Activated T-cell treated with anti-CD3 and anti-CD28 coated beads, Interleukin-2, amount 50 U/mL, for 1 hour (primary cell): Measurements from ENCODE around the gene CPZ.
"Not testable (repeated sequence)": the region's sequence is repeated elsewhere in the genome, so short reads cannot be mapped to it uniquely, and the experiment has no call there.

Experiments used
- DNase-seq: peaks from one replicate; pipeline ENCODE4 v3.0.0-alpha.2; 2020

Gene CPZ

GRCh38 chr4:8641256-8641655 lies 48.7 kb downstream of the CPZ start:
- no peak for DNase-seq

GRCh38 chr4:8641931-8642650 lies 49.5 kb downstream of the CPZ start:
- no peak for DNase-seq

GRCh38 chr4:8642651-8643321 lies 50.2 kb downstream of the CPZ start:
- no peak for DNase-seq

GRCh38 chr4:8643441-8643840 lies 50.9 kb downstream of the CPZ start:
- no peak for DNase-seq

- DNase-seq: no peak
Observed at GRCh38 chr4:8643986-8644385, 51.4 kb downstream of the CPZ start.

GRCh38 chr4:8644461-8644891 lies 51.9 kb downstream of the CPZ start:
- DNase-seq: no peak

- no peak for DNase-seq
Observed at GRCh38 chr4:8644966-8645752, 52.6 kb downstream of the CPZ start.

- DNase-seq: no peak
Observed at GRCh38 chr4:8645753-8646124, 53.2 kb downstream of the CPZ start.

- DNase-seq: no peak
Observed at GRCh38 chr4:8646296-8647093, 53.9 kb downstream of the CPZ start.

GRCh38 chr4:8647094-8647570 lies 54.6 kb downstream of the CPZ start:
- DNase-seq: no peak

- no peak for DNase-seq
Observed at GRCh38 chr4:8647626-8648025, 55.1 kb downstream of the CPZ start.

GRCh38 chr4:8648296-8648695 lies 55.7 kb downstream of the CPZ start:
- no peak for DNase-seq

GRCh38 chr4:8648816-8649630 lies 56.5 kb downstream of the CPZ start:
- no peak for DNase-seq

GRCh38 chr4:8649631-8650361 lies 57.2 kb downstream of the CPZ start:
- DNase-seq: no peak

- DNase-seq: no peak
Observed at GRCh38 chr4:8651661-8652180, 59.2 kb downstream of the CPZ start.

GRCh38 chr4:8652181-8653078 lies 59.9 kb downstream of the CPZ start:
- no peak for DNase-seq

GRCh38 chr4:8653326-8654000 lies 60.9 kb downstream of the CPZ start:
- DNase-seq: no peak

- not testable (repeated sequence) for DNase-seq
Observed at GRCh38 chr4:8654139-8654538, 61.6 kb downstream of the CPZ start.
